DMS79 (cell line): ENCODE data around the gene UFD1.
A peak's percentile ranks its signal among the peaks of the same experiment; 100 is the strongest.
"Not testable (repeated sequence)": the region's sequence is repeated elsewhere in the genome, so short reads cannot be mapped to it uniquely, and the experiment has no call there.

Source experiments
- DNase-seq: peaks from one replicate; lab custom pipeline; 2025; lab: John Stamatoyannopoulos, UW

UFD1 gene

DNA sequence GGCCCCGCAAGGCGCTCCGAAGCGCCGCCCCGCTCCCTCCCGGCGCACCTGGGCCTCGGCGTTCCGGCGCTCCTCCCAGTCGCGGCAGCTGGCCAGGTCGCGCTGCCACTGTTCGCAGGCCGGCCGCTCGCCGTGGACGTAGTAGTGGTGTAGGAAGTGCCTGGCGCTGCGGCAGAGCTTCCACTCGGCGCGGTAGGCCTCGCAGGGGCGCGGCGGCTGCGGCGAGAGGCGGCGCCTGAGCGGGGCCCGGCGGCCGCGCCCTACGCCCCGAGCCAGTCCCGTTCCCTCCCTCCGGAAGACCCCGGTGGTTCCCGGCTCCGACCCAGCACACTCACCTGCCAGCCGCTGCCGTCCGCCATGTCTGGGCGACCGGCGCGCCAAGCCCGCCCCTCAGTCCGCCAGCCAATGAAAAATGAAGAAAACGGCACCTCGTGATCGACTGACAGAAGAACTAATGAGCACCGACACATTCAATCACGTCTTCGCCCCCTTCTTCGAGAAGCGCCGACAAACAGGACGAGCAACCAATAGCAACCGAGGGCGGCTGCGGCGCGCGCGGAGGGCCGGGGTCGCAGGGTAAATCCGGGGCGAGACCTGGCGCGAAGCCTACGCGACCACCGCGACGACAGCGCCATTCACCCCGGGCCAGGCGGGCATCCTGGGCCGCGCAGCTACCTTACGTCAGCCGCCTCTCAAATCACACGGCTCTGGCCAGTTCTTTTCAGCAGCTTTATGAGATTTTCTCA, 31.5 kb downstream of the UFD1 start, which contains the start of gene C22orf39:
Gene C22orf39 (minus strand): TSS at position 382 of the 746 bp plus-strand sequence. CDS start 23 bp downstream, at position 359.
- DNase-seq, result peak; percentile 81

DNA sequence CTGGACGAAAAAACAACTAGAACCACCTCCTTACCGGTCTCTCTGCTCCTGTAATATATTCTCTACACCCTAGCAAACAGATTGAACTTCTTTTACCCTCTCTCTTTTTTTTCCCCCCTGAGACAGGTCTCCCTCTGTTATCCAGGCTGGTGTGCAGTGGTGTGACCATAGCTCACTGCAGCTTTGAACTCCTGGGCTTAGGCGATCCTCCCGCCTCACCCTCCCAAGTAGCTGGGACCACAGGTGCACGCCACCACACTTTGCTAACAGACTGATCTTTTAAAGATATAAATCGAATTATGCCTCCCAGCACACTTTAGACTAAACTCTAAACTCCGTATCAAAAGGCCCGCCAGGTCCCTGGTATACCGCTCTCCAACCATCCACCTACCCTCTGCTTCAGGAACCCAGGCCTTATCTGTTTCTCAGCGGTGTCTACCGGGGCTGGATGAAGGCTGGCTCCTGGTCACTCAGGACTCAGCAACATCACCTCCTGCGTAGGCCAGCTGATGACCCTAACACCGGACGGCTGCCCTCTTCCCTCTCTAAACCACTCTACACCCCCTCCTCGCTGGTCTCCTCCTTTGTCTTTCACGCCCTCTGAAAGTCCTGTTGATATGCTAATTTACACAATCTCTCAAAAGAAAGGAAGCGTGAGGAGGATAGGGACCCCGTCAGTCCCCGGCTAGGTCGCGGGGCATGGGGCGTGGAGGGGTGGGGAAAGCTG, 32.2 kb downstream of the UFD1 start:
- no peak for DNase-seq

DNA sequence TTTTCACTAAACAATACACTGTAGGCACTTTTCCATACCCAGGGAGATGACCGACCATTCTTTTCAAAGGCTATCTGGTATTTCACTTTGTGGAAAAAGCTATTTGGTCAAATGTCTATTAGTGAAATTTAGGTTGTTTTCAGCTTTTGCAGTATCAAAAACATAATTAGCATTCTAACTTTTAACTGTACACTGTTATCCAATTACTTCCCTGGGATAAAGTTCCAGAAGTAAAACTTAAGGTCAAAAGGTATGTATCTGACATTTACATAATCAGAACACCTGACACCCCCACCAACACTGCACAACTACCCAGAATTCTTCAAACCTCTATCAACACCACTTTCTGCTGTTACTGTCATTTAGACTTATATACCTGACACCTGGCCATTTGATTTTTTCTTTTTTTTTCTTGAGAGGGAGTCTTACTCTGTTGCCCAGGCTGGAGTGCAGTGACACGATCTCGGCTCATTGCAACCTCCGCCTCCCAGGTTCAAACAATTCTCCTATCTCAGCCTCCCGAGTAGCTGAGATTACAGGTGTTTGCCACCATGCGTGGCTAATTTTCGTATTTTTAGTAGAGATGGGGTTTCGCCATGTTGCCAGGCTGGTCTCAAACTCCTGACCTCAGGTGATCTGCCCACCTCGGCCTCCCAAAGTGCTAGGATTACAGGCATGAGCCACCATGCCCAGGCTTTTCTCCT, 33.6 kb downstream of the UFD1 start:
- DNase-seq, result not testable (repeated sequence)

DNA sequence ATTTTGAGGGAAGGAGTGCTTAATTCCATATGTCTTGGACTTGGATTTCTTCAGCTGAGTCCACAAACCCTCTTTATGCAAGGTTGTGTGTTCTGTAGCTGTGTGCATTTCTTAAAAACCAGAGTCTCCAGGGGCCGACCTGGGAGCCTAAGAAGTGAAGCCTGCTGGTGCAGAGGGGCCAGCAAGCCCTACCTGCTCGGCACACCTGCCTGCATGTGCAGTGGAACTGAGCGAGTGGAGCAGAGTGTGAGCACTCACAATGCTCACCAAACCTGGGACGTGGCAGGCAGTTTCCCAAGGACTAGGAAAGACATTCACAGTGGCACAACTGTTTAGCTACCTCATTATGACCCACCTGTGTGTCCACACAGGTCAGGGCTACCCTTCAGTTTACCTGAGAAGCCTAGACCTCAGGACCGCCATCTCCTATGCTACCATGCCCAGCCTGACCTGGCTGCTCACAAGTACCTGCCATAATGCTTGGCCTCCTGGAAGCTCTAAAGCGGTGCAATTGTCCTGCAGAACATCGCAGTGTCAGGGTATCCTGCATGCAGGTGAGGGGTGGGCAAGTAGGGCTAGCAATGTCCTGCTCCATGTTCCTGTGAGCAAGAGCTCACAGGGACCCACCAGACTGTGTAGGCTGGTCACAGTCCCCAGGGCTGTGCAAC, 35.3 kb downstream of the UFD1 start:
- DNase-seq, result no peak

DNA sequence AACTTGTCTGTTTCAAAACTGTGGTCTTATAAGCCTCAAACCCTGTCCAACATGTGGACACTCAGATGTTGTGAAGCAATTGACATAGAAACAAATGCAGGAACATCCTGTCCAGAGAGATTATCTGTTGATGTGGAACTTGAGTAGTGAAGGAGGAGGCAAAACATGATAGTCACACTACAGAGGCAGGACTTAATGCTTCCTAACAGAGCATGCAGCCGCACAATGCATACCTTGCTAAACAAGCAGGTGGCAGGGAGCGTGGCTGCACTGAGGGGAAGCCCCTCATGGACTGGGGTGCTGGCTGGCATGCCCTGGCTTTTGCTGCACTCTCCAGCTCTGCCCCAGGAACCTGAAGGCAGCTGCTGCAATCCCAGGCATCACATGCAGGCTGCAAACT, 36.8 kb downstream of the UFD1 start:
- no peak for DNase-seq

DNA sequence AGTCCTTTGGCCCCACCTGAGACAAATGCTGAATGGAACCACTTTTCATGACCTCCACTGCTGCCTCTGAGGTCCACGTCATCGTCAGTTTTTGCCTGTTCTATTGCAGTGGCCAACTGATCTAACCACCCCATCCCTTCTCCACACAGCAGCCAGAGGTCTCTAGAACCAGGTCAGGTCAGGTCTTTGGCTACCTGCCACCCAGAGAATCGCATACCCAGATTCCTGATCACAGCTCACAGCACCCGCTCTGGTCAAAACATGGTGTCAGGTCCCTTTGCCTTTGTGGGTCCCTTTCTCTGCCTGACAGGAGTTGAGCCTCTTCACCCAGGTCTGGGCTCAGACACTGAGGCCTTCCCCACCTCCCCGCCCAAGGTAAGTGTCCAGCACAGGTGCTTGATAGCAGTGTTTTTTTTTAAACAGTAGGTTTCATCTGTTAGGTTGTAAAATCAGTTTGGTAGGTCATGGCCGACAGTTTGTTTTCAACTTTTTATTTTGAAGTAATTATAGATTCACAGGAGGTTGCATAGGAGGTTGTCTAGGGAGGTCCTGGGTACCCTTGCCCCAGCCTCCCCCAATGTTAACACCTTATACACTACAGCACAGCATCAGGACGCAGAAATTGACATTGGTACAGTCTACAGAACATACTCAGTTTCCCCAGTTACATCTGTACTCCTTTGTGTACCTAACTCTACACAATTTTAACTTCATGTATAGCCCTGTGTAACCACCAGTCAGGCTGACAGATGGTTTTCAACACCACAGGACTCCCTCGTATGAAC, 38.4 kb downstream of the UFD1 start:
- DNase-seq, result no peak

DNA sequence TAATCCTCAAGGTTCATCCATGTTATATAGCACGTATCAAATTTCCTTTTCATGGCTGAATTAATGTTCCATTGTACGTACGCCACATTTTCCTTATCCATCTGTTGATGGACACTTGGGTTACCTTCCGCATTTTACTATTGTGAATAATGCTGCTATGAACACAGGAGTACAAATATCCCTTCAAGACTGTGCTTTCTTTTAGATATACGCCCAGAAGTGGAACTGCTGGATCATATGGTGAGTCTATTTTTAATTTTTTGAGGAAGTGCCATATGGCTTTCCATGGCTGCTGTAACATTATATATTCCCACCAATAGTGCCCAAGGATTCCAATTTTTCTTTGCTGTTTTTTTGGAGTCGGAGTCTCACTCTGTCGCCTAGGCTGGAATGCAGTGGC, 40.7 kb downstream of the UFD1 start:
- DNase-seq, result no peak

DNA sequence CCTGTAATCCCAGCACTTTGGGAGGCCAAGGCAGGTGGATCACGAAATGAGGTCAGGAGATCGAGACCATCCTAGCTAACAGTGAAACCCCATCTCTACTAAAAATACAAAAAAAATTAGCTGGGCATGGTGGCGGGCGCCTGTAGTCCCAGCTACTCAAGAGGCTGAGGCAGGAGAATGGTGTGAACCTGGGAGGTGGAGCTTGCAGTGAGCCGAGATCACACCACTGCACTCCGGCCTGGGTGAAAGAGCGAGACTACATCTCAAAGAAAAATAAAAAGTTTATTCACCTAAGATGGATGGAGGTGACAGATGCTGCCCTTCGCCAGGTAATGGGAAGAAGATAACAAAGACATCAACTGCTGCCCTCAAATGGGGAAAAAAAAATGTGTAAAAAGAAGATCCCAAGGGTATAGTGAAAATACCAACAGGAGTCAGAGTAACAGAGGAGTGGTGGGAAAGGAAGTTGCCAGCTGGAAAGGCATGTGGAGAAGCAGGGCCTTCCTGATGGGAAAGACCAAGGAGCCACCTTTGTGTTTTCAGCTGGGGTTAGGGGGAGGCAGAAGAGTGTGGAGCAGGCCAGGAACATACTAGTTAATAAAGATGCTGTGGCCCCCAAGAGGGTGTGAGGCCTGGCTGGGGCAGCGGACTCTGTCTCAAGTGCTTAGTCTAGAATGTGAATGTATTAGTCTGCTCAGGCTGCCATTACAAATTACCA, 42.4 kb downstream of the UFD1 start:
- DNase-seq, result not testable (repeated sequence)

DNA sequence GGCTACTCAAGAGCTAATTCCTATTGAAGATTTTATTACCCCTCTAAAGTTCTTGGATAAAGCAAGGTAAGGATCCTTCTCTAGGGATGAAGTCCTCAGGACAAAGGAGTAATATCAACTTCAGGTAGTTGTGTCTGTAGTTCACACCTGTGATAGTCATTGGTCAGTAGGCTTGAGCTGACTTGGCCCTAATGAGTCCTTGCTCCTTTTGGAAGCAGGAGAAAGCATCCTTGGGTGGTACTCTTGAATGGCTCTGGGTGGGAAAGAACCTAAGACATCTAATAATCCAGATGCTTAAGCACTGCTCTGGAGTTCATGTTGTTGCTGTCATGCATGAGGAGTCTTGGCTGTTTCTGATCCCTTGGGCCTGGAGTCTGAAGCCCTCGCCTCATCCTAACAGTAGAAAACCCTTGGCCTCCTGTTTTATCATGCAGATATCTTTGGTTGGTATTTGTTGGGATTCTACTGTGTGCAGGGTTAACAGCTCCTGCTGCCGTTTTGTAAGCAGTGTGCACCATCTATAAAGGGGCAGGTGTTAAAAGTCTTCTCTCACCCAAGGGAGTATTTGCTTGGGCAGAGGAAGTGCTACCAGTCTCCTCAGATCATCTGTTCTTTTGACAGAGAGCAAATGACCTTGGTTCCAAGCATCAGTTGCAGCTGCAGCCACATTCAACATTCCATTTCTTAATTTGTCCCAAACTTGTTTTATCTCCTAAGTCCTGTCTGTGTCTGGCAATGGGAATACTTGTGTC, 44.0 kb downstream of the UFD1 start:
- DNase-seq, result no peak

DNA sequence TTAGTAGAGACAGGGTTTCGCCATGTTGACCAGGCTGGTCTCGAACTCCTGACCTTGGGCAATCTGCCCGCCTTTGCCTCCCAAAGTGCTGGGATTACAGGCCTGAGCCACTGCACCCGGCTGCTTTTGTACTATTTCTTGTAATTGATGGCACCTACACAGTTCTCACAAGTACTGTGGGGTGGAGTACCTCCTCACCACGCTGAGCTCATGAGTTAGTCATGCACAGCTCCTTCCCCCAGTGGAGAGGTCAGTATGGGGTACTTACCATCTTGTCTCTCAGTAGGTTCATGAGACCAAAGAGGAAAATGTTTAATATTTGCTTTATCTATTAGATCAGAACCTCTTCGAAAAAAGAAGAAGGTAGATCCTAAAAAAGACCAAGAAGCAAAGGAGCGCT, 44.6 kb downstream of the UFD1 start:
- DNase-seq, result no peak

DNA sequence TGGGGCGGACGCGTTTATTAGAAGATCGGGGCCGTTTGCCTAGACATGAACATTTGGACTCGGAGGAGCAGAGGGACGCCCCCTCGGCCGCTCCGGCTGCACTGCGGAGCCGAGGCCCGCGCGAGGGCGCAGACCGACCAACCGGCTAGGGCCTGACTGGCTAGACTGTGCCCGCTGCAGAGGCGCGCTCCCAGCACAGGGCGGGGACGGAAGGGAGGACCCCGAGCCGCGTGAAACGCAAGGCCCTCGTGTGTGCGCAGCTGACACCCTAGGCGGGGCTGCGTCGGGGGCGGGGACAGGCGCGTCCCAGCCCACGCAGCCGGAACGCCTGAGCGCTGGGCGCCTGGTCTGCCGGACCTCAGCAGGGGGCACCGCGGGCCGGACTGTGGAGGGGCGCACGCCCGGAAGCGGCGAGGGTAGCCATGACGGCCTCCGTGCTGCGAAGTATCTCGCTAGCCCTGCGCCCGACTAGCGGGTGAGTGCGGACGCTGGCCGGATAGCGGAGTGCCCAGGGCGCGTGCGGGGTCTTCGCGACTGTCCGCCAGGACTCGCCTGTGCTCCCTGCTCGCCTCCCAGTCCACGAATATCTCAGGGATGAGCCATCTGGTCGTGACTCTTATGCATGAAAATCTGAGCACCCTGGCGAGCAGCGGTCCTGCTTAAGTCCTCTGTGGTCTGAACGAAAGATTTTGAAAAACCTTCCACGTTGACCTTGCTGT, 46.7 kb downstream of the UFD1 start, which contains the start of gene MRPL40:
Gene MRPL40 (plus strand): TSS at position 413 of the 719 bp plus-strand sequence. CDS start 10 bp downstream, at position 423.
- DNase-seq, result peak; percentile 32

DNA sequence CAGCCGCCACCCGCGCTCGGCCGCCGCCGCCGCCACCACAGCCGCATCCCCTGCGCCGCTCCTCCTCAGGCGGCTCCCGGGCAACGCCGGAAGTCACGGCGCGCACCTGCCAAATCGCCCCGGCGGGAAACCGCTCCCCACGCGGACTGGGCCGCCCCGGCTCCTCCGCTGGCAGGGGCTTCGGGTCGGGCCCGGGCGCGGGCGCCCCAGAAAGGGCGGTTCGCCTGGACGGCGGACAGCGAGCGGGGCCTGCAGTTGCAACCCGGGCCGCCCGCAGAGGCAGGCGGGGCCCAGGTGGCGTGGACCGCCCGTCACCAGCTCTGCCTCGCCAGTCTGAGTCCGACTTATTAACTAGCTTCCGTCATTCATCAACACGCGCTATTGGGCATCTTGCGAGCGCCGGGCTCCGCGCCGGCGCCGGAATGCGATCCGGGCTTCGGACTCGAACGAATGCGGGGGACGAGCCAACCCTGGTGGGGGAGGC, 47.3 kb downstream of the UFD1 start, which contains the start of gene HIRA:
Gene HIRA (minus strand): TSS at position 85 of the 484 bp plus-strand sequence. CDS start 257 bp downstream, outside the sequence.
- no peak for DNase-seq

DNA sequence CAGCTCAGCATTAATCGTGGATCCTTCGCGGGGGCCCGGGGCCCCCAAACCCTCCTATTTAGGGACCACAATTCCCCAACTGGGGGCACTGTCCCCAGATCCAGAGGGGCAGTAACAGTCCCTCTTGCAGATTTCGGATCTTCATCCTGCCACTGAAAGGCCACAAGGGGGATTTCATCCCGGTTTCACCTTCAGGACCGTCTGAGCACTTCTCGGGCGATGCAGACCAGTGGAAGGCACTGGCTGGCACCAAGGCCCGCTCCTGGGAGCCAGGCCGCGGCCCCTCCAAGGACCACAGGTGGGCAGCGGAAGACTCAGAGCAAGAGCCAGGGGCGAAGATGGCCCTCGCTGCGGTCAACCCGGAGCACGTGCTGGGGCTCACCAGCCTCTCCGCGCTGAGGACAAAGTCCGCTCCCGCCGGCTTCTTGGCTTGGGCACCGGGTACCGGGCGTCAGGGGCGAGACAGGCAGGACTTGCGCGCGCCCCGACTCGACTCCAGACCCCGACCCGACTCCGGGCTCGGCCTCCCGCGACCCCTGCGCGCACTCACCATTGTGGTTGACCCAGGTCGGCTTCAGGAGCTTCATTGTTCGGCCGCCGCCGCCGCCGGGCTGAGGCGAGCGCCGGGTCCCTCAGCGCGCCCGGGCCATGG, 48.0 kb downstream of the UFD1 start:
- DNase-seq, result no peak

DNA sequence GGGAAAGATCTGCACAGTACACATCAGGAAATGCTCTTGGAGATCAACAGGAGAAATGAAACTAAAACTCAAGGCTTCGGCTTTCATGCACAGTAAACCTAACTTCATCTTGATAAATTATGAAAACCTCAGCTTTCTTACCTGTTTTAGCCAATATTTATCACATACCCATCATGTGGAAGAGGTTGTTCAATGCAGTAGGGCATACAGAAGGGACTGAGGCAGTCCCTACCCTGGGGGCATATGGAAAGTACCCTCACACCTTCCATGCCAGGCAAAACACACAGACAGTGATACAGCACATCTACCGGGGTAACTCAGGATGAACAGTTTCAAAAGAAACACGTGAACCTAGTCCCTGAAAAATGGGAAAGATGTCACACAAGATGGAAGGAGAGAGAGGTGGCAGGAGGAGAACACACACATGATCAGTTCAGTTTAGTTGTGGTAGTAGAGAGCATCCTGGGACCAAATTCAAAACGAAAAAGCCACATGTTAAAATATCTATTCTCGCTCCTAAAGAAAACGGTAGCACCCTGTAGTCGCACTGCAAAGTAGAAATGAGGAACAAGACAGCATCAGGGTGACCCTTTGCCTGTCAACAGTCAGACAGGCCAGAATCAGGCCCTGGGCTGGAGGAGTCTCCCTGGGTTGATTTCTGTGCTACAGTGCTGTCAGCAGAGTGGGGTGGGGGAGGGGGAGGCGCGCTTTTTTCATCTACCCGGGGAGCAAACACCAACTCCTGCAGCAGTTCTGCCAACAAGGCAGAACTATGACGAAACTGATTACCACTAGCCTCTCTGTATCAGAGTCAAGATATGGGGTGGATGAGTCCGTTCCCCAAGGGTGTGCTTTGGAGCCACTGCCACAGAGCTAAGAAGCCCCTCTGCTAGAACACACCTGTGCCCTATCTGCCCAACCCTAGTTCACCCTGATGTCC, 48.8 kb downstream of the UFD1 start:
- no peak for DNase-seq

DNA sequence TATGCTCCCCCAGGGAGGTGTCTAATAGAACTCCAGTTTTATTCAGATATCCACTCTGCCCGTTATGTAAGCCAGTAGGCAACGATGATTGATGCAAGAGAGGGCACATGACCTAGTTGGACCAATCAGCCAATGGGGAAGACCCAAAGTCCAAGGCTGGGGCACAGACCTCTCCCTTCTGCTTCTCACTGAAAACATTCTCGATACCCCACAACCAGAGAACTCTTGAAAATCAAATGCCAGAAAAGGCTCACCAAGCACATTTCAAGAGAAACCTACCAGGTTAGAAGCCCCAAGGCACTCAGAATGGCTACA, 54.9 kb downstream of the UFD1 start:
- DNase-seq, result no peak

DNA sequence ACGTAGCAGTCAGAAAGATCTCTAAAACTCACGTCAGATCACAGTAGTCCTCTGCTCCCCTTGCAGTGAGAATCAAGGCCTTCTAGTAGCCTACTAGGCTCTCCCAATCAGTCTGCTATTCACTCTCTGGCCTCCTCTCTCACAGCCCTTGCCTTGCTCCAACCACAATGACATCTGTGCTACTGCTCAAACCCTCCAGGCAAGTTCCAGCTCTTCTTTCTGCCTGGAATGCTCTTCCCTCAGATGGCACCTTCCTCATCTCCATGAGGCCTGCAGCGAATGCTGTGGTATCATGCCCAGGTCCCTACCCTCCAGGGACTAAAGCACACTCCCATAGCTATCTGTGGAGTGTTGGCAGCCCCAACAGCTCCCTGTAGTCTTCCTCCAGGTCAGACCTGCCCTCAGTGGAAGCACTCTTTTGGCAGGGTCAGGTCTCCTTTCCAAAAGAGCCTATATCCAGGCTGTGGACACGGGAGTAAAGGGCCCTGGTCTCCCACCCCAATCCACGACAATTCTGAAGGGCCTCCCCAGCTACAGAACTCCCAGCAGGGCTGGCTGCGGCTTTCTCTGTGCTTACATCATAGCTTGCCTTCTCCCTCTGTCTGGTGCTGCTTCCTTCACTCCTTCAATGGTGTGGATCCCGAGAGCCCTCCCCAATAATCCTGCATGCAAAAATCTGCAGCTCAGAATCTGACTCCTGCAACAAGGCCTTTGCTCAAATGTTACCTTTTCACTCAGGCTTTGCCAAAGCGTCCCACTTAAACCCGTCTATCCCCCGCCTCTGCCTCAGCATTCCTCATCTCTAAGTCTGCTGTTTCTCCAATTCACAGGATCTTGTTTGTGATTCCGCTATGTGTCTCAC, 56.3 kb downstream of the UFD1 start:
- DNase-seq, result no peak
